ENCODE results near the gene SETD5.
"Not testable (repeated sequence)": the region's sequence is repeated elsewhere in the genome, so short reads cannot be mapped to it uniquely, and the experiment has no call there.

Gene SETD5

GRCh38 chr3:9468460-9468859, 71.0 kb downstream of the SETD5 start:
- no peak for DNase-seq

- DNase-seq, result no peak
Measured at GRCh38 chr3:9469986-9470385, 72.6 kb downstream of the SETD5 start.

GRCh38 chr3:9473496-9474065, 76.2 kb downstream of the SETD5 start:
- DNase-seq, result no peak

GRCh38 chr3:9474482-9474881, 77.1 kb downstream of the SETD5 start:
- DNase-seq, result no peak

GRCh38 chr3:9476935-9477334, 79.5 kb downstream of the SETD5 start:
- no peak for DNase-seq

- no peak for DNase-seq
Measured at GRCh38 chr3:9480265-9480664, 82.8 kb downstream of the SETD5 start.

- DNase-seq, result no peak
Measured at GRCh38 chr3:9485248-9485647, 87.8 kb downstream of the SETD5 start.

- DNase-seq, result peak; percentile 32
Measured at GRCh38 chr3:9491506-9491905, 94.1 kb downstream of the SETD5 start.

- DNase-seq, result not testable (repeated sequence)
Measured at GRCh38 chr3:9494036-9494435, 96.6 kb downstream of the SETD5 start.

GRCh38 chr3:9496893-9497292, 99.5 kb downstream of the SETD5 start:
- no peak for DNase-seq

GRCh38 chr3:9497821-9498565, 100.6 kb downstream of the SETD5 start:
- DNase-seq, result no peak

GRCh38 chr3:9498781-9499180, 101.4 kb downstream of the SETD5 start:
- DNase-seq, result no peak

GRCh38 chr3:9499455-9500107, 102.2 kb downstream of the SETD5 start:
- no peak for DNase-seq

- DNase-seq, result peak; percentile 95
Measured at GRCh38 chr3:9500108-9501050, 103.0 kb downstream of the SETD5 start.

- DNase-seq, result no peak
Measured at GRCh38 chr3:9501226-9501625, 103.8 kb downstream of the SETD5 start.

- DNase-seq, result peak; percentile 94
Measured at GRCh38 chr3:9503283-9503682, 105.9 kb downstream of the SETD5 start.

- DNase-seq, result no peak
Measured at GRCh38 chr3:9507586-9508578, 110.5 kb downstream of the SETD5 start.

GRCh38 chr3:9508781-9509180, 111.4 kb downstream of the SETD5 start:
- peak; percentile 60 for DNase-seq

- DNase-seq, result no peak
Measured at GRCh38 chr3:9512456-9513045, 115.1 kb downstream of the SETD5 start.

- DNase-seq, result no peak
Measured at GRCh38 chr3:9514306-9514705, 116.9 kb downstream of the SETD5 start.

GRCh38 chr3:9514956-9515355, 117.5 kb downstream of the SETD5 start:
- DNase-seq, result no peak
